Choroid plexus epithelial cell (primary cell): ENCODE results near the gene RPS6KC1.
"Not testable (repeated sequence)": the region's sequence is repeated elsewhere in the genome, so short reads cannot be mapped to it uniquely, and the experiment has no call there.

Source experiments
- DNase-seq: peaks from one replicate; pipeline ENCODE4 v3.0.0-alpha.2; 2010; ENCODE audit warnings: low read depth
- H3K4me3 ChIP-seq: 2 replicates; pipeline ENCODE4 v1.5.1; 2011; ENCODE audit warnings: low read depth, mild to moderate bottlenecking, control low read depth, low read length, moderate library complexity
- TF ChIP-seq, protein P1 (sequence below): conservative IDR thresholded peaks from 2 replicates; pipeline ENCODE4 v1.5.1; 2011; ENCODE audit warnings: low read depth, mild to moderate bottlenecking, control low read depth, inconsistent platforms, low read length, moderate library complexity

RPS6KC1 gene

DNA sequence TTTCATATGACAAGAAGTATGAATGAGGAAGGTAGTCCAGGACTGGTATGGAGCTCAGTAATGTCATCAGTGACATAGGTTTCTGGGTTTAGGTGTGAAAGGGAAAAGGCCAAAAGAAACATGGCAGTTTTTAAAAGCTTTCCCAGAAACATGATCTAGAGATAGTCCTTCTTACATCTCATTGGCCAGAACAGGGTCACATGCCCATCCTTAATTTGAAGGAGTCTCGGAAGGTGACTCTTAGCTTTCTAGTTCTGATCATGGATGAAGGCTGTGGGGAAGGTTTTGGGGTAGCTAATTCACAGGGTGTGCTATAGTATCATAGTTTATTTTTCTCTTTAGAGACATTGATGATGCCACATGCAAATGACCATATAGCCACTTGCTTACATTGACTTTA lies 55.3 kb downstream of the RPS6KC1 start:
- TF ChIP-seq, protein P1, sequence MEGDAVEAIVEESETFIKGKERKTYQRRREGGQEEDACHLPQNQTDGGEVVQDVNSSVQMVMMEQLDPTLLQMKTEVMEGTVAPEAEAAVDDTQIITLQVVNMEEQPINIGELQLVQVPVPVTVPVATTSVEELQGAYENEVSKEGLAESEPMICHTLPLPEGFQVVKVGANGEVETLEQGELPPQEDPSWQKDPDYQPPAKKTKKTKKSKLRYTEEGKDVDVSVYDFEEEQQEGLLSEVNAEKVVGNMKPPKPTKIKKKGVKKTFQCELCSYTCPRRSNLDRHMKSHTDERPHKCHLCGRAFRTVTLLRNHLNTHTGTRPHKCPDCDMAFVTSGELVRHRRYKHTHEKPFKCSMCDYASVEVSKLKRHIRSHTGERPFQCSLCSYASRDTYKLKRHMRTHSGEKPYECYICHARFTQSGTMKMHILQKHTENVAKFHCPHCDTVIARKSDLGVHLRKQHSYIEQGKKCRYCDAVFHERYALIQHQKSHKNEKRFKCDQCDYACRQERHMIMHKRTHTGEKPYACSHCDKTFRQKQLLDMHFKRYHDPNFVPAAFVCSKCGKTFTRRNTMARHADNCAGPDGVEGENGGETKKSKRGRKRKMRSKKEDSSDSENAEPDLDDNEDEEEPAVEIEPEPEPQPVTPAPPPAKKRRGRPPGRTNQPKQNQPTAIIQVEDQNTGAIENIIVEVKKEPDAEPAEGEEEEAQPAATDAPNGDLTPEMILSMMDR, result no peak
- no peak overlapping the region for H3K4me3 ChIP-seq
- no peak for DNase-seq

DNA sequence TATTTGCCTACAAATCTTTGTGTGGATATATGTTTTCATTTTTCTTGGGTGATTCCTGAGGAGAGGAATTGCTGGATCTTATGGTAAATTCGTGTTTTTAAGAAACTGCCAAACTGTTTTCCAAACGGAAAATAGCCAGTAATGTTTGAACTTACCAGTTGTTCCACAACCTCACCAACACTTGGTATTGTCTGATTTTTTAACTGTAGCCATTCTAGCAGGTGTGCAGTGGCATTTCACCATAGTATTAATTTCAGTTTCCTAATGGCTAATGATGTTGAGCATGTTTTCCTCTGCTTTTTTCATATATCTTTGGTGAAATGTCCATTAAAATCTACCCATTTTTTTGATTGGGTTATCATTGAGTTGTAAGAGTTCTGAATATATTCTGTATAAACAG lies 56.6 kb downstream of the RPS6KC1 start:
- no peak for DNase-seq
- H3K4me3 ChIP-seq, result no peak overlapping the region
- TF ChIP-seq, protein P1, result no peak

DNA sequence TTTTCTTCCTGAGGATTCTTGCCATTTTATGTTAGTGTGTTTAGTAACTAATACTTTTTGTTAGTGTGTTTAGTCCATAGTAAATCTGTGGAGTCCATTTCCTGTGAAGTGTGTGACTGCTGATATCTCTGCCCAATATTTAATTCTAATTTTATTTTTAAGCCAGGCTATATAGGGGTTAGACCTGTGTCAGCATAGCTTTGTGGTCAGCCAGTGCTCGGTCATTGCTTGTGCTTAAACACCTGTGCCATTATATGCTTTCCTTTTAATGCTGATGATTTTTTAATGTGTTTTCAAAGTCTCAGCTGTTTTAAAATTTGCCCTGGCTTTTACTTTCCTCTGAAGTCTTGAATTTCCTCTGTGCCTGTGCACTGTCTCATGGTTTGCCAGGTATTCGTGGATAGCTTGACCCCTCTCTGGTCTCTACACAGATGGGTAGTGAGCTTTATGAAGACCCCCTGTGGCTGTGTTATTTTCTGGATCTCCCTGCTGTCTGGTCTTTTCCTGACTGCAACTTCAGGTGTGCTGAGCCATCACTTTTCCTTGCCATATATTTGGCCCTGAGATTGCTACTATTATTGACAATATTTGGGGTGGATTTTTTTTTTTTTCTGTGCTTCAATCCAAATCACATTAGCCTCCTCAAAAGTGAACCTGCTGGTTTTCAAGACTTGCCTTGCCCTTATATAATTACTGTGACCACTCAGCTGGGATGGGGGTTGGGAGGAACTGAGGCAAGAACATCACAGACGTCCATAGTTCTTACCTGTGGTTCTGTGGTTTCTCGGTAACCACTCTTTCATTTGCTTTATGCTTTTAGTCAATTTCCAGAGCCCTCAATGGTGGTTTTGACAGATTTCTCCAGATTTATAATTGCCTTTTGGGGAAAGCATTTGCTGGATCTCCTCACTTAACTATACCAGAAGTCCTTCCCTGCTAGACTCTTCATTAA lies 59.6 kb downstream of the RPS6KC1 start:
- TF ChIP-seq, protein P1, result no peak
- H3K4me3 ChIP-seq, result no peak overlapping the region
- no peak for DNase-seq

DNA sequence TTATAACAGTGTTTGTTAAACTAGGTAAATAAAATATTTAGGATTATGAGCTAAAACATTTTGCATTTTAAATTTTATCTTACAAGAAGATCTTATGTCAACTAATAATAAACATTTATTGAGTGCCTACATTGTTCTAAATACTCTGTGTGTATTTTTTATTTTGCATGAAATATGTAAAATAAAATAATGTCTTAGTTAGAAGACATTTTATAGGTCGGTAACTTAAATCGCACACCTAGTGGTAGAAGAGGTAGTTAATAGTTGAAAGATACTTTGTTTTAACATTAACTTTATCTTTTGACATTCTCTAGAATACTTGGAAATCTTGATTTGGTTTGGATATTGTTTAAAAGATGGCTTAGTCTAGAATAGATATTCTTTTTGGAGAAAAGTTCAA lies 60.5 kb downstream of the RPS6KC1 start:
- no peak overlapping the region for H3K4me3 ChIP-seq
- TF ChIP-seq, protein P1, result no peak
- no peak for DNase-seq

DNA sequence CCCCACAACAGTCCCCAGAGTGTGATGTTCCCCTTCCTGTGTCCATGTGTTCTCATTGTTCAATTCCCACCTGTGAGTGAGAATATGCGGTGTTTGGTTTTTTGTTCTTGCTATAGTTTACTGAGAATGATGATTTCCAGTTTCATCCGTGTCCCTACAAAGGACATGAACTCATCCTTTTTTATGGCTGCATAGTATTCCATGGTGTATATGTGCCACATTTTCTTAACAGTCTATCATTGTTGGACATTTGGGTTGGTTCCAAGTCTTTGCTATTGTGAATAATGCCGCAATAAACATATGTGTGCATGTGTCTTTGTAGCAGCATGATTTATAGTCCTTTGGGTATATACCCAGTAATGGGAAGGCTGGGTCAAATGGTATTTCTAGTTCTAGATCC lies 61.7 kb downstream of the RPS6KC1 start:
- not testable (repeated sequence) for DNase-seq

DNA sequence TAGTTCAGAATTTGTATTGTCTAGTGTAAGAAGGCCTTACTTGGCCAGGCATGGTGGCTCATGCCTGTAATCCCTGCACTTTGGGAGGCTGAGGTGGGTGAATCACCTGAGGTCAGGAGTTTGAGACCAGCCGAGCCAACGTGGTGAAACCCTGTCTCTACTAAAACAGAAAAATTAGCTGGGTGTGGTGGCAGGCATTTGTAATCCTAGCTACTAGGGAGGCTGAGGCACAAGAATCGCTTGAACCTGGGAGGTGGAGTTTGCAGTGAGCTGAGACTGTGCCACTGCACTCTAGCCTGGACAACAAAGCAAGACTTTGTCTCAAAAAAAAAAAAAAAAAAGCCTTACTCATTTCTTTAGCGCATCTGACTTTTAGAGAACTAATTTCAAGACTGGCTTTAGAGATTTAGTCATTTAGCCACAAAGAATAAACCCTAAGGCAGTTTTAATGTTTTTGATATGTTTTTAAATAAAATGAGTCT lies 66.7 kb downstream of the RPS6KC1 start:
- DNase-seq, H3K4me3 ChIP-seq: not testable (repeated sequence)

More for the DNA sequence above, 61.7 kb downstream of the RPS6KC1 start:
- not testable (repeated sequence) for H3K4me3 ChIP-seq

DNA sequence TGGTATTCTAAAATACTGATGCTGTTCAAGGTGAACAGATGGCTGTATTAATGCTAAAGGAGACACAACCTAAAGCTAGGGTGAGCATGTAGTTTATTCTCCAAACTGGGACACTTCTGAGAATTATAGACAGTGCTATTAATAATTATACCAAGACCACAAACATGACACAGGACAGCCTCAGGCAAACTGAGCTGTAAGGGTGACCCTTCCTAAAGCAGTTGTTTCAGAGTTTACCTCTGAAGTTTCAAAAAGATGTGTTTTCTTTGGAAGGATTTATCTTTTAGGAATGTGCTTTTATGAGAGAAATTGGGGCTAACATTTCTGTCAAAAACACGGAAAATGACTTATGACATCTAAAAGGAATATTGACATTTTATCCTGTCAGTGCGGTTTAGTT lies 68.8 kb downstream of the RPS6KC1 start:
- TF ChIP-seq, protein P1, result no peak

DNA sequence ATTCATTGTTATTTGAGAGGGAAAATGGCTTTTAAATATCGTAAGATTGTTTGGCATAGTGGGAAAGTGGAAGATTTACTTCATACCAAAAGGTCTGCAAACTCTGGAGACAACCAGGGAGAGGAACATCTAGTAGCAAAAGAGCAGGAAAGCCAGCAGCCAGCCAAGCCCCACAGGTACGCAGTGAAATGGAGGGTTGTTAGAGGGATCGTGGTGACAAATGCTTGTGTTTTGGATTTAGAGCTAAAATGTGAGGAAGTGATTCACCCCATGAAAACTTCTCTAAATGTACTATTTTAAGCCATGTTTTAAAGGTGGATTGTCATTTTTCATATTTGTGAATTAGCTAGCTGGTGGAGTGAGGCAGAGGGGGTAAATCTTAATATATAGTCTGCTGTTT lies 69.3 kb downstream of the RPS6KC1 start:
- TF ChIP-seq, protein P1, result no peak
- no peak for DNase-seq
- no peak overlapping the region for H3K4me3 ChIP-seq

More for the DNA sequence above, 68.8 kb downstream of the RPS6KC1 start:
- DNase-seq, result no peak
- no peak overlapping the region for H3K4me3 ChIP-seq
